Loucy (cell line): Measurements from ENCODE around the gene C2CD4C.

Experiments used
- CTCF ChIP-seq: fragments of 200-600 bp; sonication (generic); conservative IDR thresholded peaks from 2 replicates; pipeline ENCODE4 v1.5.1; 2014; ENCODE audit warnings: mild to moderate bottlenecking, antibody characterized with exemption, low read length
- EZH2phosphoT487 ChIP-seq: fragments of 200-600 bp; IDR thresholded peaks from 2 replicates; pipeline ENCODE4 v1.6.1; 2018; ENCODE audit warnings: antibody characterized with exemption, mild to moderate bottlenecking, moderate library complexity, borderline replicate concordance

- TF ChIP-seq CTCF (no peak), EZH2phosphoT487 (no peak)
Measured at GRCh38 chr19:435056-435706, 26.2 kb upstream of the C2CD4C start.
